ENCODE measurements around the gene CYP19A1. TPM values are rescaled to one million over a fixed set of nuclear protein-coding genes. Genes with fewer than 3 reads are reported as not detected.

CYP19A1 gene
- total and polyA plus RNA-seq, 2 of the 8 experiments (the other 6 are each of a cell fraction or from before 2014, with no cell fraction given) = not detected

- H3K18ac ChIP-seq (ENCODE audit: extremely low read depth, low read length) = no peak overlapping the region
- no peak overlapping the region for H3K56ac ChIP-seq (replicated peaks; ENCODE audit: insufficient read length, low read depth, low read length)
- no peak overlapping the region for H2AK5ac ChIP-seq (ENCODE audit: low read depth, low read length)
- no peak overlapping the region for H3K9ac ChIP-seq (replicated peaks in 1 of 4; ENCODE audit: extremely low read depth in 1 of 4, low read depth in 3 of 4, low read length in 3 of 4)
- no peak overlapping the region for H3K4ac ChIP-seq (replicated peaks; ENCODE audit: insufficient read length, low read depth, low read length)
- 100% methylated on average over 1 of the region's 1 CpG; no CpG with 5 or more reads in 1 of the 2 experiments for WGBS, 2 experiments (ENCODE audit: extremely low coverage in 1 of 2, insufficient coverage in 1 of 2, insufficient read length in 1 of 2, insufficient replicate concordance in 2 of 2, low coverage in 1 of 2, low lambda C conversion rate in 2 of 2, missing lambda C conversion rate in 1 of 2)
- FAIRE-seq = no peak
- H3K4me2 ChIP-seq (ENCODE audit: insufficient read depth in 1 of 2, low read depth in 2 of 2, low read length in 2 of 2) = no peak overlapping the region
- H3K4me3 ChIP-seq (ENCODE audit: extremely low read depth in 1 of 4, insufficient read depth in 2 of 4, low read depth in 3 of 4, low read length in 4 of 4) = no peak overlapping the region
- no peaks in the 10 kb centered on the region for H3K79me2 ChIP-seq (ENCODE audit: control insufficient read depth in 1 of 2, insufficient read depth in 2 of 2, low read length in 2 of 2)
- no peak overlapping the region for H4K5ac ChIP-seq (ENCODE audit: insufficient read length, low read depth, low read length)
- DNase-seq (ENCODE audit: low read depth in 1 of 2, low spot score in 2 of 2) = no peak
- no peak overlapping the region for H2BK120ac ChIP-seq (replicated peaks; ENCODE audit: low read depth, low read length)
- H3K14ac ChIP-seq (ENCODE audit: insufficient read length) = no peak overlapping the region
- H2BK5ac ChIP-seq (ENCODE audit: low read depth, low read length) = no peak overlapping the region
- no peaks in the 10 kb centered on the region for H4K20me1 ChIP-seq (replicated peaks in 1 of 2; ENCODE audit: control insufficient read depth in 1 of 2, insufficient read depth in 2 of 2, low read length in 2 of 2)
- H4K8ac ChIP-seq (ENCODE audit: extremely low read depth, insufficient read depth, low read length) = no peak overlapping the region
- no peak for TF ChIP-seq BRCA1 (IDR thresholded peaks at IDR 0.05; ENCODE audit: low read depth, low read length)
- TF ChIP-seq KDM5A (IDR thresholded peaks at IDR 0.05; ENCODE audit: low read length) = no peak
- TF ChIP-seq CHD2 (IDR thresholded peaks at IDR 0.05; ENCODE audit: low read length) = no peak
- no peaks in the 10 kb centered on the region for H3K27me3 ChIP-seq (replicated peaks in 1 of 4; ENCODE audit: control insufficient read depth in 3 of 4, extremely low read depth in 1 of 4, insufficient read depth in 3 of 4, low read length in 3 of 4)
- CTCF ChIA-PET (ENCODE audit: partially characterized antibody) = interaction anchor here (1.0 to 4.9 kb wide), 11 partner anchors 9 to 207 kb away, joined by 3 to 39 read pairs (median 5); no protein-coding TSS in a partner anchor
- no peak overlapping the region for H3K23ac ChIP-seq (ENCODE audit: insufficient read length)
- no peaks in the 10 kb centered on the region for H3K79me1 ChIP-seq (ENCODE audit: low read depth, low read length)
- no peak overlapping the region for H3K27ac ChIP-seq (ENCODE audit: low read depth, low read length)
- H2BK12ac ChIP-seq (ENCODE audit: low read depth, low read length) = no peak overlapping the region
- H3K4me1 ChIP-seq (replicated peaks in 1 of 4; ENCODE audit: control insufficient read depth in 3 of 4, insufficient read depth in 4 of 4, low read length in 3 of 4) = peaks cover 0 to 2% (median 0%) of the 10 kb centered on the region in 4 experiments; a peak in 1 of 7 replicates
- no peak overlapping the region for H2BK15ac ChIP-seq (ENCODE audit: low read length)
- H2AFZ ChIP-seq (ENCODE audit: low read length) = no peak overlapping the region
- no peaks in the 10 kb centered on the region for H3K9me3 ChIP-seq (ENCODE audit: insufficient read depth in 2 of 2, low read depth in 1 of 2, low read length in 1 of 2)
- H3K23me2 ChIP-seq (ENCODE audit: low read depth, low read length) = no peaks in the 10 kb centered on the region
- no peaks in the 10 kb centered on the region for H3K36me3 ChIP-seq (ENCODE audit: control insufficient read depth in 2 of 4, insufficient read depth in 4 of 4, low read length in 3 of 4)
- POLR2A ChIA-PET (ENCODE audit: partially characterized antibody) = no interaction called here
- no peak overlapping the region for H2BK20ac ChIP-seq (ENCODE audit: low read length)
- no peak overlapping the region for H4K91ac ChIP-seq (replicated peaks; ENCODE audit: insufficient read length, low read length)
Measured at GRCh38 chr15:51369451-51369761, 31.0 kb upstream of the CYP19A1 start.
